ENCODE measurements around the gene LETM1. TPM values are rescaled to one million over a fixed set of nuclear protein-coding genes. Genes with fewer than 3 reads are reported as not detected.

The LETM1 gene
- total and polyA plus RNA-seq, 2 donors (not counting 1 experiment from before 2014, with no cell fraction given), result 28.5 to 45.1 TPM

DNA sequence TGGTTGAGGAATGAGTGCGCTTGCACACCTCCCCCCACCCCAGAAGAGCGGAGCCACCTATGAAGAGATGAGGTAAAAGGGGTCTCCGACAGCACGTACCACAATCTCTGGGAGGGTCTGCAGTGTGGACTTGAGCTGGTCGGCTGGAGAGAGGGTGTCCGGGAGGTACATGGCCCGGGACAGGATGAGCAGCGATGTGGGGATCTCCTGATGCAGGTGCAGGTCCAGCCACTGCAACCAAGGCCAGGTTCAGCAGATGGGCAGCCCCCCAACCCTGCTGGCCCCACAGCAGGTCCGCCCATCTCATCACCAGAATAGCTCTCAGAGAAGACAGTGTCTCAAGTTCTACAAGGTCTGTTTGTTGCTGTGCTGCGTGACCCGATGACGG, 32.4 kb downstream of the LETM1 start:
- no peak overlapping the region for H3K4me3 Mint-ChIP-seq
- WGBS (ENCODE audit: insufficient coverage), result 100% methylated on average over 10 of the region's 12 CpGs
- TF ChIP-seq, protein P1, sequence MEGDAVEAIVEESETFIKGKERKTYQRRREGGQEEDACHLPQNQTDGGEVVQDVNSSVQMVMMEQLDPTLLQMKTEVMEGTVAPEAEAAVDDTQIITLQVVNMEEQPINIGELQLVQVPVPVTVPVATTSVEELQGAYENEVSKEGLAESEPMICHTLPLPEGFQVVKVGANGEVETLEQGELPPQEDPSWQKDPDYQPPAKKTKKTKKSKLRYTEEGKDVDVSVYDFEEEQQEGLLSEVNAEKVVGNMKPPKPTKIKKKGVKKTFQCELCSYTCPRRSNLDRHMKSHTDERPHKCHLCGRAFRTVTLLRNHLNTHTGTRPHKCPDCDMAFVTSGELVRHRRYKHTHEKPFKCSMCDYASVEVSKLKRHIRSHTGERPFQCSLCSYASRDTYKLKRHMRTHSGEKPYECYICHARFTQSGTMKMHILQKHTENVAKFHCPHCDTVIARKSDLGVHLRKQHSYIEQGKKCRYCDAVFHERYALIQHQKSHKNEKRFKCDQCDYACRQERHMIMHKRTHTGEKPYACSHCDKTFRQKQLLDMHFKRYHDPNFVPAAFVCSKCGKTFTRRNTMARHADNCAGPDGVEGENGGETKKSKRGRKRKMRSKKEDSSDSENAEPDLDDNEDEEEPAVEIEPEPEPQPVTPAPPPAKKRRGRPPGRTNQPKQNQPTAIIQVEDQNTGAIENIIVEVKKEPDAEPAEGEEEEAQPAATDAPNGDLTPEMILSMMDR (IDR thresholded peaks at IDR 0.05), result no peak
- no peak for TF ChIP-seq EZH2 (IDR thresholded peaks at IDR 0.05; ENCODE audit: borderline replicate concordance, insufficient read depth, low read depth, low read length, poor library complexity, severe bottlenecking)
- no peak overlapping the region for H3K27ac Mint-ChIP-seq
- no peak for DNase-seq
- Histone ChIP-seq H3K27ac (ENCODE audit: low read length in 2 of 2) (no peak overlapping the region), H3K36me3 (replicated peaks in 1 of 2; ENCODE audit: control extremely low read depth in 1 of 2, control insufficient read depth in 1 of 2, extremely low read depth in 1 of 2, insufficient read depth in 2 of 2, low read length in 1 of 2) (peaks cover 8 to 70% of the 10 kb centered on the region in 2 experiments), H3K4me3 (ENCODE audit: control extremely low read depth in 1 of 5, extremely low read depth in 1 of 5, insufficient read depth in 1 of 5, low read depth in 2 of 5, low read length in 4 of 5) (no peak overlapping the region), H3K79me2 (ENCODE audit: control insufficient read depth, insufficient read depth, low read length) (no peaks in the 10 kb centered on the region), H3K9ac (ENCODE audit: low read length) (no peak overlapping the region), H3K4me1 (ENCODE audit: control insufficient read depth in 2 of 2, insufficient read depth in 2 of 2, low read length in 2 of 2) (no peaks in the 10 kb centered on the region), H4K20me1 (ENCODE audit: control insufficient read depth, insufficient read depth, low read length, poor library complexity, severe bottlenecking) (no peaks in the 10 kb centered on the region), H2AFZ (ENCODE audit: insufficient read depth, low read depth, low read length, poor library complexity, severe bottlenecking) (no peak overlapping the region), H3K27me3 (replicated peaks in 1 of 4; ENCODE audit: control extremely low read depth in 1 of 4, control insufficient read depth in 3 of 4, insufficient read depth in 4 of 4, low read length in 3 of 4) (no peaks in the 10 kb centered on the region), H3K9me3 (ENCODE audit: control extremely low read depth in 1 of 3, control insufficient read depth in 2 of 3, insufficient read depth in 1 of 3, low read length in 2 of 3) (no peaks in the 10 kb centered on the region), H3K4me2 (replicated peaks; ENCODE audit: low read depth, low read length, poor library complexity, severe bottlenecking) (no peak overlapping the region)
- intact Hi-C loops (cut with micrococcal nuclease), result no loop called here
- H3K27me3 Mint-ChIP-seq, result no peaks in the 10 kb centered on the region
- H3K4me1 Mint-ChIP-seq, result no peaks in the 10 kb centered on the region
- H3K9me3 Mint-ChIP-seq (ENCODE audit: insufficient read depth), result no peaks in the 10 kb centered on the region
- no peak for ATAC-seq (ENCODE audit: low read depth)
- CTCF ChIA-PET, result no interaction called here
- POLR2A ChIA-PET, result no interaction called here

DNA sequence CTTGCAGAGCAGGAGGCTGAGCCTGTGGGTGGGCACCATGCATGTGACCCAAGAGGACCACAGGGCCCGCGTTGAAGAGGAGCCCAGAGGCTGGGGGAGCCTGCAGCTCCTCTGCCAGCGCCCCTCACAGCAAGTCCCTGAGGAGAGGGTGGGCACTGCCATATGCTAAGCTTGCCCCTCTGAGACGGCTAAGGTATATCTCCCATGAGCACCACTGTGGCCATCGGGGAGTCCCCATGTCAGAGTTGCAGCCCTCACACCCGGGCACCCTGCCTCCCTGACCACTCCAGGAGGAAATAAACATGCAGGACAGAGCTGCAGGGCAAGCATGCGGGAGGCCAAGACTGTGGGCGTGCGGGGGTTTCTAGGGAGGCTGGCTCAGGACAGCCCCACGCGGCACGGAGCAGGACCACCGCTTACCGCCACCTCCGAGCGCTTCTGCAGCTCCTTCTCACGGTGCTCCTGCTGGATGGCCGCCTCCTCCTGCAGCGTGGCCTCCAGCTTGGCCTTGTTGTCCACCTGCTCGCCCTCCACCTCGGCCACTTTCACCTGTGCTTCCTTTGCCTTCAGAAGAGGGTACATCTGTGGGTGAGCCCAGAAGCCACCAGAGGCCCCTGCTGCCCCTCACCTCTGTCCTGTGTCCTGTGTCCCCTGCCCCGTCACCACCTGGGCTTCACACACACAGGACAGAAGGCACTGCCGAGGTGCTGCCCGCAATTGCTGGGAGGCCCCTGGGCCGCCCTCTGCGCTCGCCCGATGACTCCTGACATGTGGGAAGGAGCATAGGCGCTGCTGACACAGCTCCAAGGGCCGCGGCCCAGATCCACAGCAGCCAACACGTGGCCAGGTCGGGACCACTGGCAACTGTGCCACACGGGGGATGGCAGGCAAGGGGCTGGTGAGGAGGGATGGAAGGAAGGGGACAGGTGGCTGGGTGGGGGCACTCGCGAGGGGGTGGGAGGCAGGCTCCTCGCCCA, 33.1 kb downstream of the LETM1 start:
- no peak for ATAC-seq (ENCODE audit: low read depth)
- H3K4me2 ChIP-seq (replicated peaks; ENCODE audit: low read depth, low read length, poor library complexity, severe bottlenecking), result no peak overlapping the region
- H3K9me3 ChIP-seq (ENCODE audit: control extremely low read depth in 1 of 3, control insufficient read depth in 2 of 3, insufficient read depth in 1 of 3, low read length in 2 of 3), result no peaks in the 10 kb centered on the region
- WGBS (ENCODE audit: insufficient coverage), result 94% methylated on average over 31 of the region's 37 CpGs
- H3K9ac ChIP-seq (ENCODE audit: low read length), result no peak overlapping the region
- ChIA-PET CTCF (no interaction called here), POLR2A (no interaction called here)
- no peak for DNase-seq
- H4K20me1 ChIP-seq (ENCODE audit: control insufficient read depth, insufficient read depth, low read length, poor library complexity, severe bottlenecking), result no peaks in the 10 kb centered on the region
- H3K4me1 ChIP-seq (ENCODE audit: control insufficient read depth in 2 of 2, insufficient read depth in 2 of 2, low read length in 2 of 2), result no peaks in the 10 kb centered on the region
- H3K27me3 ChIP-seq (replicated peaks in 1 of 4; ENCODE audit: control extremely low read depth in 1 of 4, control insufficient read depth in 3 of 4, insufficient read depth in 4 of 4, low read length in 3 of 4), result no peaks in the 10 kb centered on the region
- H3K27ac Mint-ChIP-seq, result no peak overlapping the region
- no peak overlapping the region for H3K4me3 ChIP-seq (ENCODE audit: control extremely low read depth in 1 of 5, extremely low read depth in 1 of 5, insufficient read depth in 1 of 5, low read depth in 2 of 5, low read length in 4 of 5)
- H3K4me1 Mint-ChIP-seq, result no peaks in the 10 kb centered on the region
- H2AFZ ChIP-seq (ENCODE audit: insufficient read depth, low read depth, low read length, poor library complexity, severe bottlenecking), result no peak overlapping the region
- peaks cover 8 to 73% of the 10 kb centered on the region in 2 experiments for H3K36me3 ChIP-seq (replicated peaks in 1 of 2; ENCODE audit: control extremely low read depth in 1 of 2, control insufficient read depth in 1 of 2, extremely low read depth in 1 of 2, insufficient read depth in 2 of 2, low read length in 1 of 2)
- no peak overlapping the region for H3K27ac ChIP-seq (ENCODE audit: low read length in 2 of 2)
- no peaks in the 10 kb centered on the region for H3K9me3 Mint-ChIP-seq (ENCODE audit: insufficient read depth)
- intact Hi-C loops (cut with micrococcal nuclease), result no loop called here
- no peaks in the 10 kb centered on the region for H3K79me2 ChIP-seq (ENCODE audit: control insufficient read depth, insufficient read depth, low read length)
- TF ChIP-seq, protein P1 (IDR thresholded peaks at IDR 0.05), result no peak
- TF ChIP-seq EZH2 (IDR thresholded peaks at IDR 0.05; ENCODE audit: borderline replicate concordance, insufficient read depth, low read depth, low read length, poor library complexity, severe bottlenecking), result no peak
- no peaks in the 10 kb centered on the region for H3K27me3 Mint-ChIP-seq
- H3K4me3 Mint-ChIP-seq, result no peak overlapping the region
